GM12892 (cell line): ENCODE results near the gene ELL.

Experiments used
- DNase-seq: peaks from one replicate; pipeline ENCODE4 v3.0.0; 2011; ENCODE audit not compliant: insufficient read length
- FAIRE-seq: peaks from 2 replicates; lab custom pipeline; 2011; peaks lifted over from hg19 to GRCh38; lab: Jason Lieb, UNC
- POLR2A ChIP-seq: IDR thresholded peaks from 2 replicates; pipeline ENCODE4 v1.6.1; 2011; ENCODE audit warnings: low read depth, low read length, control low read depth
- POLR2AphosphoS5 ChIP-seq: IDR thresholded peaks from 2 replicates; pipeline ENCODE4 v1.6.1; 2011; ENCODE audit warnings: low read depth, low read length, control low read depth
- TAF1 ChIP-seq: IDR thresholded peaks from 2 replicates; pipeline ENCODE4 v1.6.1; 2011; ENCODE audit warnings: low read depth, mild to moderate bottlenecking, control low read depth, low read length, borderline replicate concordance

Gene ELL

GRCh38 chr19:18456974-18457373 lies 64.9 kb downstream of the ELL start:
- no peak for FAIRE-seq
- DNase-seq = no peak

DNA sequence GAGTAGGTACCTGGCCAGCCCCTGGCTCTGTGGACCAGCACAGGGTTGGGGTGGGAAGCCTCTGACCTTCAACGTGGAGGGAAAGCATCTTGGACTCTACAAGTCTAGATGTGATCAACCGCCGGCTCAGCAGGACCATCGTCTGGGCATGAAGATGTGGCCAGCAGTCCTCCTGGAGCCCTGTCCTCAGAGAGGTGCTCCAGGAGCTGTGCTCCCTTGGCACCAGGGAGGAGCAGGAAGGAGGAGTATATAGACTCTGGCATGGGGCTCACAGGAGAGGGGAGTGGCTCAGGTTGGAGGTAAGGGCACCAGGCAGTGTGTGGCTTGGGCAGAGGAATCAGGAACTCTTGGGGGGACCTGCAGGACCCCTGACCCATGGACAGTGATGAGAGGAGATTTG lies 65.6 kb downstream of the ELL start:
- DNase-seq = no peak
- TF ChIP-seq TAF1 (no peak), POLR2AphosphoS5 (no peak), POLR2A (no peak)
- FAIRE-seq = no peak

More at GRCh38 chr19:18456974-18457373, 64.9 kb downstream of the ELL start:
- TF ChIP-seq POLR2A (no peak), POLR2AphosphoS5 (no peak), TAF1 (no peak)

- DNase-seq = no peak
- FAIRE-seq = no peak
- TF ChIP-seq POLR2A (no peak), TAF1 (no peak), POLR2AphosphoS5 (no peak)
Measured at GRCh38 chr19:18453269-18454024, 68.4 kb downstream of the ELL start.

GRCh38 chr19:18452386-18452785 lies 69.5 kb downstream of the ELL start:
- TF ChIP-seq TAF1 = no peak
- no peak for TF ChIP-seq POLR2AphosphoS5
- TF ChIP-seq POLR2A = no peak
- no peak for FAIRE-seq
- DNase-seq = no peak

DNA sequence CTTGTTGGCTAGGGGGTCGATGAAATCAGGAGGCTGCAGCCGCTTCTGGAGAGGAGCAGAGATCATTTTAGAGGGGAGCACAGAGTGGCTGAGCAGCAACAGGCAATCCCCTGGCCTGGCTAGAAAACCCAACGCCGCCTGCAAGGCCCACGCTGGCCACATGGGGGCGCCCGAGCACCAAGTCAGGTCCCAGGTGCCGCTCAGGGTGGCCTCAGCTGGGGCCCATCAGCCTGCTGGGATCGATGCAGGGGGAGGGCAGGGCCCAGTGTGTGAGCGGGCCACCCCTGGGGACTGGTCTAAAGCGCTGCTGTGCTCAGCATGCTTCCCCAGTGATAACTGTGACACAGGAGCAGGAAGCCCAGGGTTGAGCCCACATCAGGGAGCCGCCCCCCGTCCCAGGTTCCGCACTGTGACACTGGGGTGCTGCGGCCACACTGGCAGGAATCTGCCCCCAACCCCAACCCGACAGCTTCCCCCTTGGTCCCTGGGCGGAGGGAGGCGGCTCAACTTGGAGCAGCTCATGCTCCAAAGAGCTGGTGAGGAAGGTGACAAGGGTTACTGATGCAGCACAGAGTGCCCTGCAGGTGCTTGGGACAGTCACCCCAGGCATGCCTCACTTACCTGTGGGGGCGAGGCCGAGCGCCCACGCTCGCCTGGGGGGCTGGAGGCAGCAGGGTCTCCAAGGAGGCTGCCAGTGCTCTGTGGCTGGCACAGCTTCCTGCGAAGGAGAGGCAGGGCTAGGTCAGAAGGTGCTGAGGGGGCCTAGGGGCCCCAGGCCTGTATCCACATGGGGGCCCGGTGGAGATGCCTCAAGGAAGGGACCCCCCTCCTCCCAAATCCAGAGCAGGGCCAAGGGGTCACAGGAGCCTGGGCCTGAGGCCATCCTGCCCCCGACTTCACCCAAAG lies 70.7 kb downstream of the ELL start:
- peak; percentile 87 for FAIRE-seq
- no peak for TF ChIP-seq TAF1
- no peak for TF ChIP-seq POLR2A
- TF ChIP-seq POLR2AphosphoS5 = no peak
- DNase-seq = peak; percentile 88

DNA sequence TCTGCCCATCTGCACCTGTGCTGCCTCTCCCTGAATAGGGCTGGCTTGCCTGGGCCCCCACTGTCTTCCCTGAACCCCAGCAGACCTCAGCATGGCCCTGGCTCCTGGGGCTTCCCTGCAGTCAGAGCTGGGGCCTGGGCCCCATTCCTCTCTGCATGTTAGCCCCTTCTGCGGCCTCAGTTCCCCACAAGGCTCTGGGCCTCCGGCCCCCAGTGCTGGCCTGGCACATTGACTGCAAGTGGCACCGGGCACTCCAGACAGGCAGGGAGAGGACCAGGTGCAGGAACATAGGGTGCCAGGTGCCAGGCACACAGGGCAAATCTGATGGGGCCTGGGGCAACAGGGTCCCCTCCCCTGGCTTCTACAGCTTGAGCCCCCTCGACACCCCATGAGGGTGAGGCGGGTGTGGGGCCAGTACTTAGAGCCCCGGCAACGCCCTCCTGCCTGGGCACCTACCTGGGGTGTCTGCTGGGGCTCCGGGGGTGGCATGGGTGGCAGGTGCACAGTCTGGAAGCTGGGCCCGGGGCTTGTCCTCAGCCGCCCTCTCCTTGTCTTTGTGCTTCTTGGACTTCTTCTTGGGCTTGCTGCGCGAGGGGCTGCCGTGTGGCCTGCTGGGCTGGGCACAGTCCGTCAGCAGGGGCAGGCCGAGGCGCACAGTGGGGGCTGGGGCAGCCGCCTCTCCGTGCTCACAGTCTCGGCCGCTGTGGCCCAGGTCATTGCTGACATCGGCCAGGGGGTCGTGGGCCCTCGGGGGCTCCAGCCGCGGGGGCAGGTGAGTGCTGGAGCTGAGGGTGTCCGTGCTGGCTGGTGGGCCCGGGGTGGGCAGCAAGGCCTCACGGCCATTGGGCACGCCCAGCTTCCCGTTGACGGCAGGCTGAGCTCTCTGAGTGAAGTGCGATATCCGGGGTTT lies 71.6 kb downstream of the ELL start:
- FAIRE-seq = no peak
- no peak for DNase-seq
- TF ChIP-seq POLR2A = no peak

GRCh38 chr19:18449552-18449951 lies 72.3 kb downstream of the ELL start:
- DNase-seq = no peak
- TF ChIP-seq POLR2AphosphoS5 (no peak), POLR2A (no peak), TAF1 (no peak)
- no peak for FAIRE-seq

GRCh38 chr19:18446811-18447359 lies 75.0 kb downstream of the ELL start:
- DNase-seq = no peak
- FAIRE-seq = no peak

GRCh38 chr19:18446145-18446810 lies 75.6 kb downstream of the ELL start:
- TF ChIP-seq POLR2A = no peak
- TF ChIP-seq TAF1 = no peak
- TF ChIP-seq POLR2AphosphoS5 = no peak
- DNase-seq (no peak), FAIRE-seq (no peak)

More at GRCh38 chr19:18446811-18447359, 75.0 kb downstream of the ELL start:
- TF ChIP-seq POLR2A (no peak), TAF1 (no peak), POLR2AphosphoS5 (no peak)

- TF ChIP-seq POLR2A (no peak), POLR2AphosphoS5 (no peak), TAF1 (no peak)
- DNase-seq (no peak), FAIRE-seq (no peak)
Measured at GRCh38 chr19:18445262-18445948, 76.5 kb downstream of the ELL start.
